K562 treated with DMSO at 1 percent for 12 hours (cell line): ENCODE measurements around the gene PEX7. TPM values are rescaled to one million over a fixed set of nuclear protein-coding genes. Genes with fewer than 3 reads are reported as not detected.

Experiments
- total RNA-seq: library from RNA; unstranded; fragments of 300-600 nt; gene quantifications from 2 replicates; pipeline ENCODE4 v1.2.3, GENCODE V29; 2022; ENCODE audit not compliant: insufficient read depth

Gene PEX7
- total RNA-seq, result 5.8 and 6.8 TPM in 2 replicates

GRCh38 chr6:136822376-136823127 is at the start of gene PEX7:
PEX7 (plus strand) TSS chr6:136822592; CDS start chr6:136822666, 74 bp downstream.

GRCh38 chr6:136792410-136793262 is 29.8 kb upstream of the PEX7 start, which contains the start of gene MAP3K5:
MAP3K5 (minus strand) TSS chr6:136792477; CDS start chr6:136792157, 320 bp downstream.

GRCh38 chr6:136921936-136922684 is 99.7 kb downstream of the PEX7 start, which contains the start of gene SLC35D3:
SLC35D3 (plus strand) TSS chr6:136922301; CDS start chr6:136922429, 128 bp downstream.

Other genes with a start within 250 kb of the PEX7 start
- gene MAP3K5, start 30.1 kb upstream of the PEX7 start, total RNA-seq, result 2.0 and 6.9 TPM in 2 replicates
- gene SLC35D3, start 99.7 kb downstream of the PEX7 start, total RNA-seq, result not detected in 2 replicates
- not detected in 2 replicates for gene IL20RA, start 222.4 kb downstream of the PEX7 start, total RNA-seq